DOHH2 (cell line): ENCODE measurements around the gene RAB8B.

ENCODE experiments used
- H3F3A ChIP-seq: fragments of 200-600 bp; sonication (generic), shearing (Covaris generic); 2 replicates; pipeline ENCODE4 v1.6.0; 2016; ENCODE audit warnings: antibody characterized with exemption, mild to moderate bottlenecking; ENCODE audit not compliant: control insufficient read depth, insufficient read depth
- H3K27ac ChIP-seq: fragments of 200-600 bp; sonication (generic); 2 replicates; pipeline ENCODE4 v1.5.1; 2014; ENCODE audit warnings: low read depth, mild to moderate bottlenecking, low read length, moderate library complexity
- H3K27me3 ChIP-seq: fragments of 200-600 bp; sonication (generic); 2 replicates; pipeline ENCODE4 v1.6.1; 2014; ENCODE audit warnings: mild to moderate bottlenecking, low read length, mixed read lengths; ENCODE audit not compliant: control insufficient read depth
- H3K36me3 ChIP-seq: fragments of 200-600 bp; sonication (generic); 2 replicates; pipeline ENCODE4 v1.6.1; 2014; ENCODE audit warnings: mild to moderate bottlenecking, low read length, moderate library complexity, mixed read lengths; ENCODE audit not compliant: control insufficient read depth
- H3K4me1 ChIP-seq: fragments of 200-600 bp; sonication (generic); 2 replicates; pipeline ENCODE4 v1.6.1; 2014; ENCODE audit warnings: mild to moderate bottlenecking, low read length, mixed read lengths; ENCODE audit not compliant: control insufficient read depth
- H3K4me2 ChIP-seq: fragments of 200-600 bp; sonication (generic); 2 replicates; pipeline ENCODE4 v1.6.0; 2014; ENCODE audit warnings: mild to moderate bottlenecking, low read length, moderate library complexity
- H3K4me3 ChIP-seq: fragments of 200-600 bp; sonication (generic); 2 replicates; pipeline ENCODE4 v1.5.1; 2014; ENCODE audit warnings: mild to moderate bottlenecking, low read length, mixed read lengths
- H3K79me2 ChIP-seq: fragments of 200-600 bp; sonication (generic); 2 replicates; pipeline ENCODE4 v1.6.1; 2014; ENCODE audit warnings: mild to moderate bottlenecking, low read length, mixed read lengths; ENCODE audit not compliant: control insufficient read depth
- H3K9me2 ChIP-seq: fragments of 200-600 bp; sonication (generic); replicated peaks from 2 replicates; pipeline ENCODE4 v1.6.1; 2014; ENCODE audit warnings: mild to moderate bottlenecking, low read length, mixed read lengths; ENCODE audit not compliant: control insufficient read depth
- H3K9me3 ChIP-seq: fragments of 200-600 bp; sonication (generic); 2 replicates; pipeline ENCODE4 v1.6.1; 2014; ENCODE audit warnings: antibody characterized with exemption, low read length, mixed read lengths; ENCODE audit not compliant: control insufficient read depth, insufficient read depth
- H4K20me1 ChIP-seq: fragments of 200-600 bp; sonication (generic); 2 replicates; pipeline ENCODE4 v1.6.0; 2014; ENCODE audit warnings: low read depth, mild to moderate bottlenecking, antibody characterized with exemption, low read length, moderate library complexity; ENCODE audit not compliant: control insufficient read depth, insufficient read depth
- EZH2phosphoT487 ChIP-seq: fragments of 200-600 bp; sonication (generic); IDR thresholded peaks from 2 replicates; pipeline ENCODE4 v1.6.1; 2017; ENCODE audit warnings: borderline replicate concordance, mild to moderate bottlenecking, antibody characterized with exemption, low read length, moderate library complexity, mixed read lengths
- TF ChIP-seq, protein P1 (sequence below): fragments of 200-600 bp; sonication (generic); IDR thresholded peaks from one replicate; pipeline ENCODE4 v1.5.1; 2014; ENCODE audit warnings: antibody characterized with exemption, mild to moderate bottlenecking, low read depth, low read length; ENCODE audit not compliant: poor library complexity, severe bottlenecking

The RAB8B gene

DNA sequence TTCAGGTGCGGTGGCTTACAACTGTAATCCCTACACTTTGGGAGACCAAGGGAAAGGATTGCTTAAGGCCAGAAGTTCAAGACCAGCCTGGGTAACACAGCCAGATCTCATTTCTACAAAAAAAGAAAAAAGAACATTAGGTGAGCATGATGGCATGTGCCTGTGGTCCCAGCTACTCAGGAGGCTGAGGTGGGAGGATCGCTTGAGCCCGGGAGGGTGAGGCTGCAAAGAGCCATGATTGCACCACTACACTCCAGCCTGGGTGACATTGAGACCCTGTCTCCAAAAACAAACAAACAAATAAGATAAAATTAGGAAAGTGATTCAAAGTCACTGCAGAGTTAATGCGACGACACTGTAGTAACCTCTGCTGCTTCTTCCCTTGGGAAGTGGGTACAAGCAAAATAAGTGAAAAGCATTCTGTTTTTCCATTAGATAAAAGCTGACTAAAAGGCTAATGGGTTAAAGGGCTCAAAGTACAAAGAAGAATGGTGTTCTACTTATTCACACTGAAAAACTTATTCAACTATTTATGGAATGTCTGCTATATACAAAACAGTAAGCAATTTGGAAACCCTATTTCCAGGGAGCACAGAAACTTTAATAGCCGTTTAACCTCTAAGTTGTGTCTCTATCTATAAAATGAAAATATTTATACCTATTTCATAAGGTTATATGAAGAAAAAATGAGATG is 24.1 kb upstream of the RAB8B start:
- H3K4me3 ChIP-seq = no peak overlapping the region
- peaks cover 43% of the 10 kb centered on the region for H3K4me1 ChIP-seq
- no peaks in the 10 kb centered on the region for H3K79me2 ChIP-seq
- no peaks in the 10 kb centered on the region for H3K9me3 ChIP-seq
- TF ChIP-seq, protein P1, sequence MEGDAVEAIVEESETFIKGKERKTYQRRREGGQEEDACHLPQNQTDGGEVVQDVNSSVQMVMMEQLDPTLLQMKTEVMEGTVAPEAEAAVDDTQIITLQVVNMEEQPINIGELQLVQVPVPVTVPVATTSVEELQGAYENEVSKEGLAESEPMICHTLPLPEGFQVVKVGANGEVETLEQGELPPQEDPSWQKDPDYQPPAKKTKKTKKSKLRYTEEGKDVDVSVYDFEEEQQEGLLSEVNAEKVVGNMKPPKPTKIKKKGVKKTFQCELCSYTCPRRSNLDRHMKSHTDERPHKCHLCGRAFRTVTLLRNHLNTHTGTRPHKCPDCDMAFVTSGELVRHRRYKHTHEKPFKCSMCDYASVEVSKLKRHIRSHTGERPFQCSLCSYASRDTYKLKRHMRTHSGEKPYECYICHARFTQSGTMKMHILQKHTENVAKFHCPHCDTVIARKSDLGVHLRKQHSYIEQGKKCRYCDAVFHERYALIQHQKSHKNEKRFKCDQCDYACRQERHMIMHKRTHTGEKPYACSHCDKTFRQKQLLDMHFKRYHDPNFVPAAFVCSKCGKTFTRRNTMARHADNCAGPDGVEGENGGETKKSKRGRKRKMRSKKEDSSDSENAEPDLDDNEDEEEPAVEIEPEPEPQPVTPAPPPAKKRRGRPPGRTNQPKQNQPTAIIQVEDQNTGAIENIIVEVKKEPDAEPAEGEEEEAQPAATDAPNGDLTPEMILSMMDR = no peak
- no peaks in the 10 kb centered on the region; the same call in 1 of the 2 replicates for H3F3A ChIP-seq
- no peak overlapping the region for H3K27ac ChIP-seq
- H3K9me2 ChIP-seq = no peaks in the 10 kb centered on the region
- H3K4me2 ChIP-seq = no peak overlapping the region
- no peaks in the 10 kb centered on the region for H3K36me3 ChIP-seq
- H3K27me3 ChIP-seq = no peaks in the 10 kb centered on the region
- H4K20me1 ChIP-seq = no peaks in the 10 kb centered on the region

DNA sequence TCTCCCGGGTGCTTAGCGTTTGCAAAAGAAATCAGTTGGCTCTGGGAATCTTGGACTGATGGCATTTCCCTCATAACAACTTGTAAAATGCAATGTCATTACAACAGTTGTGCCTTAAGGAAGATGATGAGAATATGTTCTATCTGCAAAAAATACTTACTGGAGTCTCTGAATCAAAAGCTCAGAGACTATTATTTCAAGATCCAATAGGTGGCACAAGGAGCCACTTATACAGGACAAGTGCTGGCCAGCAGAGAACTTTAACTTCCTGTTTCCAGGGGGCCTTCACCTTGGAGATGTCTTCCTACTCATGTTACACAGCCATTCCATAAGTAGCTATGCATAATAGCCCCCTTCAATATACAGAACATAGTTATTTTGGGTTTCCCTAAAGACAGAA is 23.2 kb upstream of the RAB8B start:
- Histone ChIP-seq H4K20me1 (no peaks in the 10 kb centered on the region), H3K9me3 (no peaks in the 10 kb centered on the region), H3K4me1 (peaks cover 40% of the 10 kb centered on the region), H3K79me2 (no peaks in the 10 kb centered on the region), H3K9me2 (no peaks in the 10 kb centered on the region), H3K4me3 (no peak overlapping the region), H3F3A (no peaks in the 10 kb centered on the region; the same call in 1 of the 2 replicates), H3K4me2 (no peak overlapping the region), H3K36me3 (no peaks in the 10 kb centered on the region), H3K27me3 (no peaks in the 10 kb centered on the region), H3K27ac (no peak overlapping the region)
- TF ChIP-seq, protein P1 = peak; percentile 57
- TF ChIP-seq EZH2phosphoT487 = no peak

GRCh38 chr15:63169788-63170187 is 19.6 kb upstream of the RAB8B start:
- no peaks in the 10 kb centered on the region for H3K27me3 ChIP-seq
- peaks cover 8% of the 10 kb centered on the region for H3K4me1 ChIP-seq

More at GRCh38 chr15:63169788-63170187, 19.6 kb upstream of the RAB8B start:
- Histone ChIP-seq H3K27ac (no peak overlapping the region), H3K79me2 (no peaks in the 10 kb centered on the region), H4K20me1 (no peaks in the 10 kb centered on the region), H3K36me3 (no peaks in the 10 kb centered on the region), H3K9me3 (no peaks in the 10 kb centered on the region), H3K4me2 (no peak overlapping the region), H3K4me3 (no peak overlapping the region), H3K9me2 (no peaks in the 10 kb centered on the region), H3F3A (no peaks in the 10 kb centered on the region)
- TF ChIP-seq, protein P1 = no peak
- no peak for TF ChIP-seq EZH2phosphoT487
